HUES64 (cell line): Measurements from ENCODE around the gene GAB3.

Experiments
- H3K27ac ChIP-seq: 2 replicates; pipeline ENCODE4 v1.7.0; 2013; ENCODE audit warnings: low read depth, low read length, inconsistent platforms
- H3K27me3 ChIP-seq: 2 replicates; pipeline ENCODE4 v1.6.1; 2013; ENCODE audit warnings: mild to moderate bottlenecking, low read length; ENCODE audit not compliant: insufficient read depth
- H3K36me3 ChIP-seq: 2 replicates; pipeline ENCODE4 v1.6.1; 2013; ENCODE audit warnings: mild to moderate bottlenecking, low read length; ENCODE audit not compliant: insufficient read depth
- H3K4me1 ChIP-seq: 2 replicates; pipeline ENCODE4 v1.6.1; 2013; ENCODE audit warnings: mild to moderate bottlenecking, low read length, moderate library complexity; ENCODE audit not compliant: insufficient read depth
- H3K4me3 ChIP-seq: 2 replicates; pipeline ENCODE4 v1.5.1; 2013; ENCODE audit warnings: mild to moderate bottlenecking, low read length, moderate library complexity
- H3K9ac ChIP-seq: 2 replicates; pipeline ENCODE4 v1.6.1; 2013; ENCODE audit warnings: mild to moderate bottlenecking, low read depth, low read length
- H3K9me3 ChIP-seq: 2 replicates; pipeline ENCODE4 v1.6.1; 2013; ENCODE audit warnings: low read depth, low read length; ENCODE audit not compliant: insufficient read depth
- WGBS: fragments of 150-250, 120-280 bp; methylation state at CpG from one replicate; pipeline ENCODE4 v1.1.7; 2013; ENCODE audit warnings: missing lambda C conversion rate; 5-methylcytosine and 5-hydroxymethylcytosine counted together

GAB3 gene

DNA sequence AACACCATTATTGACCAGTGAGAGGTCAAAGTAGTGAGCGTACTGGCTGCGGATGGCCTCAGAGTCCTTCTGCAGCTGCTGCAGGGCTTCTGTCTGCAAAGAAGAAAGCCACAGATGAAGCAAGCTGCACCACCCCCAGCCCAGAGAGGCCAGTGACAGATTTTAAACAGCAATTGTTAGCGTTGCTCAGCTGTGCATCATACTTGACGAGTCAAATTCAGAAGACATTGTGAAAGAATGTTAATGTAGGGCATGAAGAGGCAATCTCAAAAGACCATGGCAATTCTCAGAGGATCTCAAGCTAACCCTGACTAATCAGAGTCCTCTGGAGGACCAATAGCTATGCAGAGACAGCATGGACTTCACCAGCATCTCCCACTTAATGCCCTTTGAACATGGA, 28.4 kb upstream of the GAB3 start:
- Histone ChIP-seq H3K9ac (no peak overlapping the region), H3K4me3 (no peak overlapping the region), H3K36me3 (peaks cover 41% of the 10 kb centered on the region), H3K27me3 (no peaks in the 10 kb centered on the region), H3K4me1 (no peaks in the 10 kb centered on the region), H3K9me3 (no peaks in the 10 kb centered on the region), H3K27ac (no peak overlapping the region)
- WGBS, result 96% methylated on average over 4 of the region's 4 CpGs

DNA sequence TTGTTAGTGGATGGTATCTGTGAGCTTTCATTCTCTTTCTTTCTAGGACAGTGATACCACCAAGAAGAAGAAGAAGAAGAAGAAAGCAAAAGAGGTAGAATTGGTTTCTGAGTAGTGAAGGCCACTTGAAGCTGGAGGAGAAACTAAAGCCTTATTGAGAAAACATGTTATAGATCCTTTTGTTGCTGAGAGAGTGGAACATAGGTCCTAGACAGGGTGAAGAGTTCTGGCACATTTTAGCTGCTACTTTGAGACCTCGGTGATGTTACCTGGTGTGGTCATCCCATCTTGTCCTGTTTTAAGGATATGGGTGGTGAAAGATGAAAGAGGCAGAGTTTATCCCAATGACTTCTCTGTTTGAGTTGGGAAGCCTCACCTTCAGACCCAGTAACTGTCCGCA, 25.9 kb upstream of the GAB3 start:
- Histone ChIP-seq H3K27ac (no peak overlapping the region), H3K4me1 (no peaks in the 10 kb centered on the region), H3K27me3 (no peaks in the 10 kb centered on the region), H3K9ac (no peak overlapping the region), H3K4me3 (no peak overlapping the region), H3K36me3 (peaks cover 59% of the 10 kb centered on the region), H3K9me3 (no peaks in the 10 kb centered on the region)
- WGBS, result 93% methylated on average over 2 of the region's 2 CpGs

DNA sequence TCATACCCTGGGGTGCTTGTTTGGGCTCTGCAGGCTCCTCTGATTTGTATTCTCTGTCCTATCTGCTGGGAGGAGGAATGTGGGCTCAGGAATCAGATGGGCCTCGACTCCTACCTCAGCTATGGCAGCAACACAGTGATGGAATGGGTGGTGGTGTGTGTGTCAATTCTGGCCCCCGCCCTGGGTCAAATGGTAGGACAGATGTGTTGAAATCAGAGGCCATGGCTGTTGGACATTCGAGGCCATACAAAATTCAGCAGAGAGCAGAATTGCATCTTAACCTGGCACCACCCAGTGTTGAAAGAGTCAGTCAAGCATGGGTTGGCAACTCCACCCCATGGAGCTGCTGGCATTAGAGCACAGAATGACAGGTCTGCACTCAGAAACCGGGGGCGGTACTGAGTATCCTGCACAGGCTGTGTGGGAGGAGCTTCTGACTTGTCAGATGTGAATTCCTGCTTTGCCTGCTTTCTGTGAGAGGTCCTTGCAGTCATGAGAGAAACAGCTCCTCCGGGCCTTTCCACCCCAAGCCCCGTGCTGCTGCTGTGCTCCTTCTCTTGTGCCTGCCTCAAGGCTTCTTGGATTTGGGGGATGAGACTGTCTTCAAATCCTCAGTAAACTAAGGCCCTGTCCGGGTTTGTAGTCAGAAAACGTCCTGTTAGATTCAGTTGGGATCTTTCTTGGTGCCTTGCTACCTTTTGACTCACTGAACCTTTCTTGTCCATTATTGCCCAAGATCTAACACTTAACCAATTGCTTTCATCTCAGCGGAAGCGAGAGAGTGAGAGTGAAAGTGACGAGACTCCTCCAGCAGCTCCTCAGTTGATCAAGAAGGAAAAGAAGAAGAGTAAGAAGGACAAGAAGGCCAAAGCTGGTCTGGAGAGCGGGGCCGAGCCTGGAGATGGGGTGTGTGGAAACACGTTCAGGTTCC, 24.8 kb upstream of the GAB3 start:
- H3K4me3 ChIP-seq, result no peak overlapping the region
- H3K27me3 ChIP-seq, result no peaks in the 10 kb centered on the region
- H3K4me1 ChIP-seq, result no peaks in the 10 kb centered on the region
- WGBS, result 96% methylated on average over 15 of the region's 15 CpGs
- no peak overlapping the region for H3K9ac ChIP-seq
- H3K9me3 ChIP-seq, result no peaks in the 10 kb centered on the region
- no peak overlapping the region for H3K27ac ChIP-seq
- H3K36me3 ChIP-seq, result peaks cover 70% of the 10 kb centered on the region

DNA sequence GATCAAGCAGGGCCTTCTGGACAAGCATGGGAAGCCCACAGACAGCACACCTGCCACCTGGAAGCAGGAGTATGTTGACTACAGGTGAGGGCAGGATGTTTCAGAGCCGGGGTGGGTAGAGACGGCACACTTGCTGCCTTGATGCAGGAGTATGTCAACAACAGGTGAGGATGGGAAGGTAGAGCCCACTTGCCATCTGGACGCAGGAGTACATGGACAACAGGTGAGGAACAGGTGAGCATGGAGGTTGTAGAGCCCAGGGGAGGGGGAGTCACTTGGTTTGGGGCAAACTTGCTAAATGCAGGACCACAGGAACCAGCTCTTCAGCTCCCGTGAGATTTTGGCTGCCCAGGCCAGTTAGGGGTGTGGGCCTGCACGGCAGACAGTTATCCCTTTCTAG, 23.7 kb upstream of the GAB3 start:
- 92% methylated on average over 5 of the region's 5 CpGs for WGBS
- no peak overlapping the region for H3K9ac ChIP-seq
- H3K27ac ChIP-seq, result no peak overlapping the region
- no peaks in the 10 kb centered on the region for H3K27me3 ChIP-seq
- peaks cover 80% of the 10 kb centered on the region for H3K36me3 ChIP-seq
- no peak overlapping the region for H3K4me3 ChIP-seq
- H3K9me3 ChIP-seq, result no peaks in the 10 kb centered on the region
- no peaks in the 10 kb centered on the region for H3K4me1 ChIP-seq

DNA sequence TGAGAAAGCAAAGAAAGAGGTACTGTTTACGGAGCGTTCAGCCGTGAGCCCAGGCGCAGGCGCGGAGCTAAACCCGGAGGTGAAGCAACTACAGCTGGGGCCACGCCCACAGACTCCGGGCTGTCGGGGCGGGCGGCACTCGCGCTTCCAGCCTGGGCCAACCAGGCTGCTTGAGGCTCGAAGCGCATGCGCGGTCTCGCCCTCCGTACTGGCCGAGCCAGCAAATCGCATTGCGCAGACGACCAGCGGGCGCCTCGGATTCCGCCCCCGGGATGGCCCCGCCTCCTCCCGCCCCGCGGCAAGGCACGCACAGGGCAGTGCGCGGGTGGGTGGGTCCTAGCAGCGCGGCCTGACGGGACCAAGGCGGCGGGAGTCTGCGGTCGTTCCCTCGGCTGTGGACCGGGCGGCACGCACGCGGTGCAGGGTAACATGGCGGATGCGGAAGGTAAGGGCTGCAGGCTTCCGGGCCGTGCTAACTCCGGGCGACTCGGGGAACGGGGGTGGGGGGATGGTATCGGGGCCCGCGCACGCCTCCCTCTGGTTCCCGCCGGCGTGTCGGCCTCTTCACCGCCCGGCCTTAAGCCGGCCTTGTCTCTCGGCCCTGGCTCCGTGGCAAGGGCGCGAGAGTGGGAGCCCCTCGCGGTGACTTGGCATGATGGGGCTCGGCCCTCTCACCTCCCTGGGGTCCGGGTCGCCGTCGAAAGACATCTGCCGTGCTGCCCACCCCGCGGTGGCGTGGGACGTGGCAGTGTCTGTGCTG, 11.8 kb upstream of the GAB3 start, which contains the start of gene DKC1:
DKC1 (plus strand) TSS at position 328 of the 760 bp plus-strand sequence; CDS start at position 430, 102 bp downstream.
- Histone ChIP-seq H3K4me1 (no peaks in the 10 kb centered on the region), H3K4me3 (peak within 1 kb of the TSS; percentile 98), H3K27me3 (no peaks in the 10 kb centered on the region), H3K9me3 (no peaks in the 10 kb centered on the region), H3K9ac (peak within 1 kb of the TSS; percentile 96), H3K36me3 (peaks cover 35% of the 10 kb centered on the region), H3K27ac (peak within 1 kb of the TSS; percentile 78)
- WGBS, result under 1% methylated on average over 84 of the region's 84 CpGs

DNA sequence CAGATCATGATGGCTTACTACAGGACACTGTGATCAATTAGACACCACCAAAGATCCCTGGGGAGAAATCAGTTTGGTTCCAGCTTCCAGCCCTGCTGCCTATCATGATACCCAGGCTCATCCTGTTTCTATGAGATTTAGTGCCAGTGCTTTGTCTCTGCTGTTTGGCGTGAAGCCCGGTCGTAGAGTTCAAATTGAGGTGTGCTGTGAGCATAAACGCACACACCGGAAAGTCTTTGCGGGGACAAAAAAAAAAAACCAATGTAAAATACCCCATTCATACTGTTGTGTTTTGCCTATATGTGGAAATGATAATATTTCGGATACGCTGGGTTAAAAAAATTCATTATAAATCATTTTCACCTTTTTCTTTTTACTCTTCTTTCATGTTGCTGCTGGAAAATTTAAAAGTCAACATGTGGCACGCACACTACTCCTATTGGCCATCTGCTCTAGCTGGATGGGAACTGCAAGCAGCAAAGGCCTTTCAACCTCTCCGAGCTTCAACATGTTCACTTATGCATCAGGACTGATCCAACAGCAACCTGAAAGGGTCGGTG, 11.2 kb upstream of the GAB3 start:
- H3K36me3 ChIP-seq, result peaks cover 28% of the 10 kb centered on the region
- 53% methylated on average over 6 of the region's 11 CpGs for WGBS
- H3K4me1 ChIP-seq, result no peaks in the 10 kb centered on the region
- no peaks in the 10 kb centered on the region for H3K9me3 ChIP-seq
- H3K27me3 ChIP-seq, result no peaks in the 10 kb centered on the region
- peak overlapping the region; percentile 75 for H3K9ac ChIP-seq
- H3K27ac ChIP-seq, result peak overlapping the region; percentile 78
- peak overlapping the region; percentile 98 for H3K4me3 ChIP-seq

DNA sequence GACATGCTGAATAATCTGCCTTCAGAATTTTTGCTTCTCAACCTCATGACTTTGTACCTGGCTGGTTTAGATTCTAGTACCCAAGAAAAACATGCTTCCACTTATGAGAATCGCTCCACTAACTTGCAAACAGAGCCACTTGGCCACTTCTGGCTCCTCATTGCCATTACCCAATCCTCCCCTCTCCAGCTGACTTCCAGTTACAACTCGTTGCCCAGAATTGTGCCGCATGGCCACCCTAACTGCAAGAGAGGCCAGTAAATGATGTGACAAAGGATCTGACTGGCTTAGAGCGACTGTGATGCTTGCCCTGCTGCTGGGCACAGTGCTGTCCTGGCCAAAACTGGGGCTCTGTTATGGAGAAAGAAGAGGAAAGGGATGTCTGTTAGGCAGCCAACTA, 7.8 kb upstream of the GAB3 start:
- Histone ChIP-seq H3K9me3 (no peaks in the 10 kb centered on the region), H3K27me3 (peaks cover 3% of the 10 kb centered on the region; the same call in 1 of the 2 replicates), H3K4me1 (no peaks in the 10 kb centered on the region), H3K4me3 (no peak overlapping the region), H3K9ac (no peak overlapping the region), H3K36me3 (no peaks in the 10 kb centered on the region), H3K27ac (no peak overlapping the region)
- WGBS, result 89% methylated on average over 4 of the region's 4 CpGs

DNA sequence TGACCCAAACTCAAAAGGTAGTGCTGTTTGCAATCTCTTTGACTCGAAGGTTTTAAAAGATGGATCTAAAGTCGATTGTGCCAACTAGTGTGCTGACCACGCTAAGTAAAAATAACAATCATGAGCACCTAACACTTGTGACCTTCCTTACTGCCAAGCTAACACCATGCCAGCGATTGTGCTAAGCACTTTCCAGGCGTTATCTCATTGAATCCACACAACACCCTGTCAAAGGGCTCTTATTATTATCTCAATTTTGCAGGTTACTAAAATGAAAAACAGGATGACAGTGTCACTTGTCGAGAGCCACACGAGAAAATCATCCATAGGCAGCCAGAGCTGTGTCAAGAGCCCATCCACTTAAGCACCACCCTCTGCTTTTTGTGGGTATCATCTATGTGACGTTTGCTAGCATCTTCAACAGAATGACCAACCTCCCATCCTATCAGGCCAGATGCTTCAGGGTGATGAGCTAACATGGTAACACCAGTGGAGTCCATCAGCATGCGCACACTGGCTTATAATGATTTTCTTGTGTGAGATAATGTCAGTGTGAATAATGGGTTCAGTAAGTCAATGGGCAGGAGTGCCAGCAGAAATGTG, 893 bp upstream of the GAB3 start:
- 86% methylated on average over 9 of the region's 9 CpGs for WGBS
- Histone ChIP-seq H3K4me3 (no peak overlapping the region), H3K4me1 (no peaks in the 10 kb centered on the region), H3K27me3 (peaks cover 50% of the 10 kb centered on the region), H3K36me3 (no peaks in the 10 kb centered on the region), H3K9ac (no peak overlapping the region), H3K27ac (no peak overlapping the region), H3K9me3 (no peaks in the 10 kb centered on the region)

DNA sequence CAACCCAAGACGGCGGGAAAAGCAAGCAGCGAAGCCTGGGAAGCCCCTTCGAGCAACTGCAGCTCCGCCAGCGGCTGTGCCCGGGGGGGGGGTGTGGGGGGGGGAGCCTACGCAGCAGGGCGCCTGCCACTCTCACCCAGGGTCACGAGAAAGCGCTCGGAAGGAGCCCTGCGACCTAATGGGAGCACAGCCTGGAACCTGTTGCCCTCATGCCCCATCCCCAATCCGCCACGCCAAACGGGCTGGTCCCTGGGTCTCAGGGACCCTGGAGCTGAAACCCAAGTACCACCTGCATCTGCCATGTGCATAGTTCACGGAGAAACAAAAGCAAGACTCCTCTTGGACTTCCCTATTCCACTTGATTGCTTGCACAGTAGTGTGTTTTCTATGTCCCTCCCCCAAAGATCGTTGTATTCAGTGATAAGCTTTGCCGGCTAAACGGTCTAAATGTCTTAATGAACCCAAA, 359 bp upstream of the GAB3 start:
- Histone ChIP-seq H3K27ac (no peak overlapping the region), H3K4me1 (no peaks in the 10 kb centered on the region), H3K9ac (no peak overlapping the region), H3K27me3 (peaks cover 50% of the 10 kb centered on the region), H3K9me3 (no peaks in the 10 kb centered on the region), H3K4me3 (peak overlapping the region; percentile 45; the same call in 1 of the 2 replicates), H3K36me3 (no peaks in the 10 kb centered on the region)
- 38% methylated on average over 12 of the region's 20 CpGs for WGBS

DNA sequence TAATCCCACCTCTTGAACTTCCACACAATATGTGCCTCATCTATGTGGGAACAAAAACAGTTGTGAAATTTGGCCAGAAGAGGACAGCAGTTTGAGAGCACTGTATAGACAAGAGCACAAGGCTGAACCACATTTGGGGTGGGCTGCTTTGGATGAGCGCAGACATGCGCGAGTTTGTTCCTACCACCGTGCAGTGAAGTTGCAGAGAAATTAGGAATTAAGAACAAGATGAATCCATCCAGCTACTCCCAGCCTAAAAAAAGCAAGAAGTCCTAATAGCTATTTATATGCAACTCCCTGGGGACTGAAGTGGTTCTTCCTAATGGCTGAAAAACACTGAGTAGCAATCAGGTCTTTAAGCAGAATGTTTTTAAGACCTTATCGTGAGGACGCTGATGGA, 1.0 kb downstream of the GAB3 start:
- Histone ChIP-seq H3K36me3 (no peaks in the 10 kb centered on the region), H3K27me3 (peaks cover 50% of the 10 kb centered on the region), H3K9ac (no peak overlapping the region), H3K27ac (no peak overlapping the region), H3K9me3 (no peaks in the 10 kb centered on the region), H3K4me3 (peak overlapping the region; percentile 45; the same call in 1 of the 2 replicates), H3K4me1 (no peaks in the 10 kb centered on the region)
- 39% methylated on average over 5 of the region's 6 CpGs for WGBS
